Smooth muscle cell (in vitro differentiated cells): ENCODE results near the gene KLHL25. TPM values are rescaled to one million over a fixed set of nuclear protein-coding genes. Genes with fewer than 3 reads are reported as not detected.
A peak's percentile ranks its signal among the peaks of the same experiment; 100 is the strongest.

Experiments used
- DNase-seq: peaks from one replicate; lab custom pipeline; 2025; ENCODE audit not compliant: unreplicated experiment; lab: John Stamatoyannopoulos, UW
- H2AFZ ChIP-seq: fragments of 200-600 bp; sonication (generic); 2 replicates; pipeline ENCODE4 v1.6.0; 2016; ENCODE audit warnings: antibody characterized with exemption, low read depth, mild to moderate bottlenecking
- H3F3A ChIP-seq: fragments of 200-600 bp; sonication (generic); 2 replicates; pipeline ENCODE4 v1.6.0; 2017; ENCODE audit warnings: antibody characterized with exemption, low read depth
- H3K27ac ChIP-seq: fragments of 200-600 bp; sonication (generic); 2 replicates; pipeline ENCODE4 v1.5.1; 2016; ENCODE audit warnings: low read depth, mild to moderate bottlenecking
- H3K27me3 ChIP-seq: fragments of 200-600 bp; sonication (generic); 2 replicates; pipeline ENCODE4 v1.6.1; 2016; ENCODE audit warnings: low read depth, mild to moderate bottlenecking
- H3K36me3 ChIP-seq: fragments of 200-600 bp; sonication (generic); 2 replicates; pipeline ENCODE4 v1.5.1; 2016; ENCODE audit warnings: low read depth
- H3K4me1 ChIP-seq: fragments of 200-600 bp; sonication (generic); 2 replicates; pipeline ENCODE4 v1.5.1; 2016; ENCODE audit warnings: low read depth
- H3K4me2 ChIP-seq: fragments of 200-600 bp; sonication (generic); 2 replicates; pipeline ENCODE4 v1.6.0; 2016; ENCODE audit warnings: mild to moderate bottlenecking
- H3K4me3 ChIP-seq: fragments of 200-600 bp; sonication (generic); 2 replicates; pipeline ENCODE4 v1.5.1; 2016; ENCODE audit warnings: mild to moderate bottlenecking
- H3K79me2 ChIP-seq: fragments of 200-600 bp; sonication (generic); 2 replicates; pipeline ENCODE4 v1.6.0; 2016; ENCODE audit warnings: low read depth, mild to moderate bottlenecking
- H3K9ac ChIP-seq: fragments of 200-600 bp; sonication (generic); 2 replicates; pipeline ENCODE4 v1.6.0; 2016; ENCODE audit warnings: low read depth
- H3K9me3 ChIP-seq: fragments of 200-600 bp; sonication (generic); replicated peaks from 2 replicates; pipeline ENCODE4 v1.5.1; 2016; ENCODE audit warnings: low read depth
- H4K20me1 ChIP-seq: fragments of 200-600 bp; sonication (generic); 2 replicates; pipeline ENCODE4 v1.6.0; 2016; ENCODE audit warnings: low read depth
- CTCF ChIP-seq: fragments of 200-600 bp; sonication (generic); IDR thresholded peaks from 2 replicates; pipeline ENCODE4 v1.5.1; 2017; ENCODE audit warnings: borderline replicate concordance, mild to moderate bottlenecking, antibody characterized with exemption; ENCODE audit not compliant: insufficient read depth, poor library complexity, severe bottlenecking
- WGBS: methylation state at CpG from one replicate; pipeline ENCODE4 v1.1.7; 2016; ENCODE audit warnings: low lambda C conversion rate; 5-methylcytosine and 5-hydroxymethylcytosine counted together
- polyA plus RNA-seq: library from polyadenylated mRNA; unstranded; fragments of >200 nt; fragmentation: Nextera tagmentation; extraction: Ambion mirVana; gene quantifications from 2 replicates; pipeline ENCODE4 v1.2.1, GENCODE V29; 2016
- total RNA-seq: library from RNA; depleted of rRNA; stranded (reverse); fragments of >200 nt; gene quantifications from 2 replicates; pipeline ENCODE4 v1.2.3, GENCODE V29; 2014

The KLHL25 gene
- total and polyA plus RNA-seq, 2 experiments from 2014 or later: 5.0 to 6.7 TPM

GRCh38 chr15:85717212-85717611 is 77.5 kb downstream of the KLHL25 start:
- no peak overlapping the region for H3K27ac ChIP-seq
- H3K9me3 ChIP-seq: no peaks in the 10 kb centered on the region
- 100% methylated on average over 2 of the region's 2 CpGs for WGBS
- H3K4me2 ChIP-seq: no peak overlapping the region
- H3K36me3 ChIP-seq: peaks cover 35% of the 10 kb centered on the region
- H3K9ac ChIP-seq: no peak overlapping the region
- H4K20me1 ChIP-seq: no peaks in the 10 kb centered on the region
- H3K4me1 ChIP-seq: peaks cover 4% of the 10 kb centered on the region
- H3K79me2 ChIP-seq: peaks cover 5% of the 10 kb centered on the region
- DNase-seq: no peak
- no peak overlapping the region for H2AFZ ChIP-seq
- H3K27me3 ChIP-seq: no peaks in the 10 kb centered on the region
- no peak overlapping the region for H3K4me3 ChIP-seq
- TF ChIP-seq CTCF: no peak
- H3F3A ChIP-seq: no peaks in the 10 kb centered on the region

- Histone ChIP-seq H3K79me2 (peaks cover 8% of the 10 kb centered on the region), H3K27me3 (no peaks in the 10 kb centered on the region), H4K20me1 (no peaks in the 10 kb centered on the region), H2AFZ (no peak overlapping the region), H3K4me3 (no peak overlapping the region), H3F3A (no peaks in the 10 kb centered on the region), H3K4me1 (peaks cover 4% of the 10 kb centered on the region), H3K9ac (no peak overlapping the region), H3K9me3 (no peaks in the 10 kb centered on the region), H3K36me3 (peaks cover 32% of the 10 kb centered on the region), H3K27ac (no peak overlapping the region), H3K4me2 (no peak overlapping the region)
- DNase-seq: no peak
- TF ChIP-seq CTCF: no peak
- WGBS: 75% methylated on average over 3 of the region's 3 CpGs
Observed at GRCh38 chr15:85716261-85716660, 78.5 kb downstream of the KLHL25 start.

- no peaks in the 10 kb centered on the region for H3K27me3 ChIP-seq
- H2AFZ ChIP-seq: no peak overlapping the region
- H4K20me1 ChIP-seq: no peaks in the 10 kb centered on the region
- no peaks in the 10 kb centered on the region for H3K9me3 ChIP-seq
- H3K27ac ChIP-seq: peak overlapping the region; percentile 42
- H3K4me2 ChIP-seq: peak overlapping the region; percentile 34
- no peak for DNase-seq
- peaks cover 6% of the 10 kb centered on the region for H3K36me3 ChIP-seq
- no peak overlapping the region for H3K4me3 ChIP-seq
- no peak for TF ChIP-seq CTCF
- peaks cover 13% of the 10 kb centered on the region for H3K79me2 ChIP-seq
- peaks cover 8% of the 10 kb centered on the region for H3F3A ChIP-seq
- H3K9ac ChIP-seq: no peak overlapping the region
- 84% methylated on average over 7 of the region's 7 CpGs for WGBS
- peaks cover 4% of the 10 kb centered on the region for H3K4me1 ChIP-seq
Observed at GRCh38 chr15:85711580-85712192, 83.0 kb downstream of the KLHL25 start.

GRCh38 chr15:85710340-85710842 is 84.3 kb downstream of the KLHL25 start:
- Histone ChIP-seq H3K79me2 (peaks cover 13% of the 10 kb centered on the region), H3K27ac (peak overlapping the region; percentile 42), H3K27me3 (no peaks in the 10 kb centered on the region), H3K4me3 (no peak overlapping the region), H3K9me3 (no peaks in the 10 kb centered on the region), H3K4me2 (no peak overlapping the region), H4K20me1 (no peaks in the 10 kb centered on the region), H2AFZ (no peak overlapping the region), H3K9ac (no peak overlapping the region), H3K36me3 (peaks cover 6% of the 10 kb centered on the region), H3F3A (peaks cover 19% of the 10 kb centered on the region), H3K4me1 (no peaks in the 10 kb centered on the region)
- TF ChIP-seq CTCF: no peak
- DNase-seq: no peak
- 86% methylated on average over 7 of the region's 7 CpGs for WGBS
